ENCODE data around the gene MARK4.
"Not testable (repeated sequence)": the region's sequence is repeated elsewhere in the genome, so short reads cannot be mapped to it uniquely, and the experiment has no call there.

The MARK4 gene

DNA sequence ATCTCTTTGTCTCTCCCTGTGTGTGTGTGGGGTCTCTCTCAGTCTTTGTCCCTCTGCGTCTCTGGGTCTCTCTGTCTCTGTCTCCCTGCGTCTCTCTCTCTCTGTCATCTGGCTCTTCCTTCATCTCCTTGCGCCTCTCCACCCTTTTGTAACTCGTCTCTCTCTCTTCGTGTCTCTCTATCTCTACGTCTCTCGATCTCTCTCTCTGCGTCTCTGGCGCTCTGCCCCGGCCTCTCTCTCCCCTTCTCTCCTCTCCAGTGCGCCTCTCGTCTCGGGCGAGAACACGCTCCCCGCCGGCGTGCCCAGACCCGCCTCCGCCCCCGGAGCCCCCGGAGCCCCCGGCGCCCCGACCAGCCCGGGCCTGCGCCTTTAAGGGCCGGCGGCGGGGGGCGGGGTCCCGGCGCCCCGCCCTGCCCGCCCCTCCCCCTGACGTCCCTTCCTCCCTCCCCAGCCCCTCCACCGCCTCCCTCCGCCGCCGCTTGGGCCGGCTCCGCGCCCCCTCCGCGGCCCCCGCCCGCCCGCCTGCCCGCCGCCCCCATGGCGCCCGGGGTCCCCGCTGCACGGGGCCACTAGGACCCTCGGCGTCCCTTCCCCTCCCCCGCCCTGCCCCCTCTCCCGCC is at the start of gene MARK4:
Gene MARK4 (plus strand): TSS at position 440 of the 620 bp plus-strand sequence. CDS start 318 bp downstream, outside the sequence.
- DNase-seq, result peak; percentile 78

DNA sequence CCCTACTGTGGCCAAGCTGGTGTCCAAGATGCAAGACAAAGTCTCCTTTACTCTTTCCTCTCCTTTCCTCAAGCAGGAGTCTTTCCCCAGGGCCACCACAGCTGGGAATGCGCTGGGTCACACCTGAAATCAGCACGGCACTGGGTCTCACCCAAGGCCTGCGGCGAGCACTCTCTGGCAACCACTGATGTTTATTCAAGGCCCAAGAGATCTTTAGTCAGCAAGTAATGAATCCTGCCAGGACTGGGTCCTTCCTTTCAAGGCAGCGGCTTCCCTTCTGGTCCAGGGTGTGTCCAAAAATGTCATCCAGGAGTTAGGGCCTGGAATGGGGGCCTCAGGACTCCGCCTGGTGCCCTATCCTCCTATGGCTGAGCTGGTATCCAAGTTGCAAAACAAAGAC is 48.4 kb upstream of the MARK4 start:
- DNase-seq, result no peak

DNA sequence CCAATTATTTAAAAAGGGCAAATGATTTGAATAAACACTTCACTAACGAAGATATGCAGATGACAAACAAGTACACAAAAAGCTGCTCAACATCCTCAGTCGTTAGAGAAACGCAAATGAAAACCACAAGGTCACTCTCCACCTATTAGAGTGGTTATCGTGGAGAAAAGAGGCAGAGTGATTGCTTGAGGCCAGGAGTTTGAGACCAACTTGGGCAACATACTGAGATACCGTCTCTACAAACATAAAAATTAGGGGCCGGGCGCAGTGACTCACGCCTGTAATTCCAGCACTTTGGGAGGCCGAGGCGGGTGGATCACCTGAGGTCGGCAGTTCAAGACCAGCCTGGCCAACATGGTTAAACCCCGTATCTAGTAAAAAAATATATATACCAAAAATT is 45.3 kb upstream of the MARK4 start:
- DNase-seq, result no peak

DNA sequence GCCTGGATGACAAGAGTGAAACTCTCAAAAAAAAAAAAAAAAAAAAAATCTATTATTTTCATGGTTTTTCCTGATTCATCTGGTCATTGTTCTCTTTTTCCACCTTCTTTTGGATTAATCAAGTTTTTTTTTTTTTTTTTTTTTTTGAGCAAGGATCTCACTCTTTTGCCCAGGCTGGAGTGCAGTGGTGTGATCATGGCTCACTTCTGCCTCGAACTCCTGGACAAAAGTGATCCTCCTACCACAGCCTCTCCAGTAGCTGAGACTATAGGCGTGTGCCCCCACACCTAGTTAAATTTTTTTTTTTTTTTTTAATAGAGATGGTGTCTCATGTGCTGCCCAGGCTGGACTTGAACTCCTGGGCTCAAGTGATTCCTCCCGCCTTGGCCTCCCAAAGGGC is 44.7 kb upstream of the MARK4 start:
- DNase-seq, result no peak

DNA sequence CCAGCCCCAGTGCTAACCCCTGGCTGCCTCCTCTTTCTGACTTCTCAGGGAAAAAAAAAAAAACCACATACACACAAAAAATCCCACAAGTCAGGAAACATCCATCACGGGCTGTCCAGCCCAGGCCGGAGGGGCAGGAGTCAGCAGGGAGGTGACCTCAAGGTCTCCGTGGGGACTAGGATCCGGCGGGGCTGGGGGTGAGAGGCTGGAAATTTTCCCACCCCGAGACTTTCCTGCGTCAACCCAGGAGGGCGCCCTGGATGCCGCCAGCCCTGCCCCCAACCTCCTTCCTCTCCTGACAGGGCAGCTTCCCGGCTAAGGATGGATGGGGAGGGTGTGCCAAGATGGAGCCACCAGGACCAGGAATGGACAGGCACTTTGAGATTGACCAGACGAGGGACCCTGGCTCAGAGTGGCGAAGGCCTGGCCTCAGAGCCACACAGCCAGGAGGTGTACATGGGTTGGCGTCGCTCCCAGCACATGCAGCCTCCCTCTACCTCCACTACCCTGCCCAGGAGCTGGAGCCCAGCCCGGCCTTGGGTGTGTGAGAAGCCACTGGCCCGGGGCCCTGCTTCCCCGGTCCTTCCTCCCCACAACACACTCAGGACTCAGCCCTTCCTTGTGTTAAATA is 39.2 kb upstream of the MARK4 start:
- DNase-seq, result peak; percentile 35

DNA sequence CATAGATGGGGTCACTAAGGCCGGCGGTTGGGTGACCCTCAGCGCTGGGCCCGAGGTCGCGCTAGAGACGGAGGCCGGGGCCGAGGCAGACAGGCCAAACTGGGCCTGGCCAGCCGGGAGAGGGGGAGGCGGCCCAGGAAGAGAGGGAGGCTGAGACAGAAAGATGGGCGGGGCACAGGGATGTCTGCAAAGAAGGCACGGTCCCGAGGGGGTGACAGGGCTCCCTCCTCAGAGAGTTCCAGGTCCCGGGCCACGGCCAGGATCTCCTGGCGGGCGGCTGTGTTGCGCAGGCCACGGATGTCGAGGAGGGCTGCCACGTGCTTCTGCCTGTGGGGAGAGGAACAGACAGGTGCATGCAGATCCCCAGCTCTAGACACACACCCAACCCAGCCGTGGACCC is 38.0 kb upstream of the MARK4 start:
- no peak for DNase-seq

DNA sequence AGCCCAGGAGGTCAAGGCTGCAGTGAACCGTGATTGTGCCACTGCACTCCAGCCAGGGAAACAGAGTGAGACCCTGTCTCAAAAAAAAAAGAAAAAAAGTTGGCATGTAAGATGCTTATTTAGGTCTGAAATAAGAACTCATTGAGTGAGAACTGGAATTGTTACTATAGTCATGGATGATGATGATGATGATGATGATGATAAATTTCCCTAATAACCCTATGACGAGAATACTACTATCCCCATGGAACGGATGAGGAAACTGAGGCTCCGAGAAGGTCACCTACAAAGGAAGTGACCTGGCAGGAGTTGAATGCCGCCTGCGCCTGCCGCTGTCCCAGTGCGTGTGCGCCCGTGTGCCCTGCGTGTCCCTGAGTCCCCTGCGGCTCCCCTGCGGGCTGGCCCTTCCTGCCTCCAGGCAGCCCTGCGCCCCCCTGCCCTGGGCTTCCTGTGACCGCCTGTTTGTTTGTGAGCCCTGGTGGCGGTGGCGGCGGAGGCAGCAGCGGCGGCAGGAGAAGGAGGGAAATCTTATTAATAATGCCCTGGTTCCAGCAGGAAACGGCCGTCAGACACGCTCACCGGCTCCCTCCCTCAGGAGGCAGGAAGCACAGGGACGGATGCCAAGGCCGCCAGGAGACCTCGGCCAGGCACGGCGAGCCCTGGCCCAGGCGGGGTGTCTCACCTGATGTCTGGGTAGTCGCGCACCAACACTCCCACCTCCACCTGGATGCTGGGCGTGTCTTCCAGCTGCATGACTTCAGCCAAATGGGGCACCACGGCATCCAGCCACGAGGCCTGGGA is 35.5 kb upstream of the MARK4 start:
- peak; percentile 18 for DNase-seq

DNA sequence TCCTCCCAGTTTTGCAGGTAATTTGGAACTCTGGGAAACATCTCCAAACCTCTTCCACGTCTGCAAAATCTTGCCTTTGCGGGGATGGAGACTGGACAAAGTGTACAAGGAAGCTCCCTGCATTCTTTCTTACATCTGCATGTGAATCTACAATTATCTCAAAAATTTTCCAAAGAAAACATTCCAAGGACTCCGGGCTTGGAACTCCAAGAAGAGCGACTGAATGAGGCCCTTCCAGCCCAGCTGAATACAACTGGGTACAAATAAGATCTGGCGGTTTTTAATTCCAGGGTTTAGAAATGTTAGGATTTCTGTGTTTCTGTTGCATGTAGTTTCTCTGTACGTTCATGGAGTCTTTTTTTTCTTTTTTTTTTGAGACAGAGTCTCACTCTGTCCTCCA is 34.4 kb upstream of the MARK4 start:
- no peak for DNase-seq

DNA sequence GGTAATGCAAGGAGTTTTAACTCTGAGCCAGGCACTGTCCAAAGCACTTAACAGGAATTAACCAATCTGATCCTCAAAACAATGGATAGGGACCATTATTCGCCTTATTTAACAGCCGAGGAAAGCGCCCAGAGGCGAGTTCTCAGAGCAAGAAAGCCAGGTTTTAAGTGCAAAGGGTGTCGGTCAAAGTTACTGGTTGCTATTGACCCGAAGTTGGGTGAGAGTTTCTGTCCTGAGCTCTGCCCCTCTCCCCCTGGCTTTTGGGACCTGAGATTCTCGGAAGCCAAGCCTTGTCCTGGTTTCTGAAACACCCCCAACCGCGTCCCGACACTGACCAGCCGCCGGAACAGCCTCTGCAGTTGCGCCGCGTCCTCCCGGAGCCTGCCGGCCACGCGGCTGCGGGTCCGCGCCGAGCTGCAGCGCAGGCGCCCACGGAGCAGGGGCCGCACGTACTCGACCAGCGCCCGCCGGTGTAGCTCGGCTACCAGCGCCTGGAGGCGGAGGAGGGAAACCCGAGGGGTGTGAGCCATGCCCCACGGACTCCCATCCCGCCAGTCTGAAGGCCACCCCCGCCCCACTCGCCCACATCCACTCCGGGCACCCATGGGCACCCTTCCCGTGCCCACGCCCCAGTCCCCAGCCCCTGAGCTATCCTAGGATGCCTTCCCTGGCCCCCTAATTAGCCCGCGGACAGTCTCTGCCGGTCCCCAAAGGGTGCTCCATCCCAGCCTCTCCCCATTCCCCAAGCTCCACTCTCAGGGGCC is 33.7 kb upstream of the MARK4 start:
- DNase-seq, result no peak

DNA sequence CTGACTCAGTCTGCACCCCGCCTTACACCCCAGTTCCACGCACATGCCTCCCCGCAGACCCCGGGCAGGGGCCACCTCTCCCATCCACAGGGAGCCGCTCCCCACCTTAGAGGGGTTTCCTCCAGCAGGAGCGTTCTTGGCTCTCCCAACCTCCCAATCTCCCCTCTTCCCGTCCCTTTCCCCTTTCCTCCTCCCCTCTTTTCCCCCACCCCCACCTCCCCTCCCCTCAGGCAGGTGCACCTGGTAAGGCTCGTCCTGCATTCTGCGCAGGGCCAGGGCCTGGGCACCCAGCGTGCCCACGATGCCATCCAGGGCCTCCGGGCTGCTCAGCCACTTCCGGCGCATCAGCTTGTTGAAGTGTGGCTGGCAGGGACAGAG is 33.1 kb upstream of the MARK4 start:
- DNase-seq, result no peak

DNA sequence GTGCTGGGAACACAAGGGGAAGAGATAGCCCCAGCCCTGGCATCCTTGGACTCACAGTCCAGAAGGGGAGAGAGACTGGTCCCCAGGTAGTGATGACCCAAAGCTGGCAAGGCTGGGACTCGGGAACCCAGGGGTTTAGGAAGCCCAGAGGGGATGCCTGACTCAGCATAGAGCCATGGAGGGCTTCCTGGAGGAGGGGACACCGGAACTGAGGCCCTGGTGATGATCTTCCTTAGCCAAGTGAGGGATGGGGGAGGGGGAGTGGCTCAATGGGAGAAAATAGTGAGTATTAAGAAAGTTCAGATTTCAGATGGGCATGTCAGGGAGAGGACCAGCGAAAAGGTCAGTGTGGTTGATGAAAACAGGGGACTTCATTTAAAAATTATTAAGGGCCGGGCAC is 32.6 kb upstream of the MARK4 start:
- no peak for DNase-seq

DNA sequence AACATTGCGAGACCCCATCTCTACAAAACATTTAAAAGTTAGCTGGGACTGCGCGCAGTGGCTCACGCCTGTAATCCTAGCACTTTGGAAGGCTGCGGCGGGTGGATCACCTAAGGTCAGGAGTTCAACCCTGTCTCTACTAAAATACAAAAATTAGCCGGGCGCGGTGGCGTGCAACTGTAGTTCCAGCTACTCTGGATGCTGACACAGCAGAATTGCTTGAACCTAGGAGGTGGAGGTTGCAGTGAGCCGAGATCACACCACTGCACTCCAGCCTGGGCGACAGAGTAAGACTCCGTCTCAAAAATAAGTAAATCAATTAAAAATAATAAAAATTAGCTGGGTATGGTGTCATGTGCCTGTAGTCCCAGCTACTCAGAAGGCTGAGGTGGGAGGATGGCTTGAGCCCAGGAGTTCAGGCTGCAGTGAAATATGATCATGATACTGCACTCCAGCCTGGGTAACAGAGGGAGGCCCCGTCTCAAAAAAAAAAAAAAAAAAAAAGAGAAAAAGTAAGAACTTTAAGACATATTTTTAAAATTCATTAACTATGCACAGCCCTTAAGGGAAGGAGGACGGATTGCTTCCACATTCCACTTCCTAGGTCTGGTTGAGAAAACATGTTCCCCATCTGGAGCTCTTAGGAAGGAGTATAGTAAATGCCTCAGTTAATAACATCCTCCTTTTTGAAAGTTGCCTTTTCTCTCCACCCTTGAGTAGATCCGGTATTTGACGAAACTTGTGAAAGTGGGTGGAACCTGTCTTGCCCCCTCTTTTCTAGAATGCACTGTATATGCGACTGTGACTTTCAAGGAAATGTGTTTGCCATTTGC is 31.9 kb upstream of the MARK4 start:
- no peak for DNase-seq

DNA sequence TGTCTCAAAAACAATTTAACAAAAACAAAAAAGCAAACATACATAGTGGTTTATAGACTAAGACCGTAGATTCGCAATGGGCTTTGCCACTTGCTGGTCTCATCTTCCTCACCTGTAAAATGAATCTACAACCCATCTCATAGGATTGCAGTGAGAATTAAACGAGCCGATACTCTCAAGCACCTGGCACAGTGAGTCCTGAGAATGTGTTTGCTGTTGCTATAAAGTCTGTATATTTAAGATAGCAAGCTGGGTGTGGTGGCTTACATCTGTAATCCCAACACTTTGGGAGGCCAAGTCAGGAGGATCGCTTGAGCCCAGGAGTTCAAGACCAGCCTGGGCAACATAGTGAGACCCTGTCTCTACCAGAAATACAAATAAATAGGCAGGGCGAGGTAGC is 28.3 kb upstream of the MARK4 start:
- DNase-seq, result no peak

DNA sequence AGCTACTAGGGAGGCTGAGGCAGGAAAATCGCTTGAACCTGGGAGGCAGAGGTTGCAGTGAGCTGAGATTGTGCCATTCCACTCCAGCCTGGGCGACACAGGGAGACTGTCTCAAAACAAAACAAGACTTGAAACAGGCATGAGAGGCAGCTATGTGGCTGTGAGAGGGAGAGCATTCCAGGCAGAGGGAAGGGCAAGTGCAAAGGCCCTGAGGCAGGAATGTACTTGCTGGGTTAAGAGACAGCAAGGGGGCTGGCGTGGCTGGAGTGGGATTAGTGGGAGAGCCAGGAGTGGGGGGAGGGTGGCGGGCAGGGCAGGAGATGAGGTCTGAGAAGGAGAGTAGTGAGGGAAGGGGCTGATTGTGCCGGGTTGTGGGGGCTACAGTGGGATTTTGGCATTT is 27.2 kb upstream of the MARK4 start:
- no peak for DNase-seq

DNA sequence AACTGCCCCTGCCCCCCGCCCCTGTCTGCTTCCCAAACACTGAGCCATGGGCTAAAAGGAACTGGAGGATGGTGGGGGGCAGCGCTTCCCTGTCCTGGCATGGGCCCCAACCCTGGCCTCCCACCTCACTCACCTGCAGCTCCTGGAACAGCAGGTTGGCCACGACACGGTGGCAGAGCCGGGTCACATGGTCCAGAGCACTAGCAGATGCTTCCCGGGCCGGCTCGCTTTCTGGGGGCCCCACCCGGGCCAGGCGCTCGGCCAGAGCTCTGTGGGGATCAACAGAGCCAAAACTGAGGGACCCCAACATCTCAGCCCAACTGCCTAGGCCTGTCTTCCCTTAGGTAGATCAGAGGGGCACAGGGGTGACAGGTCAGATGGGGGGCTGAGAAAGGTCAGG is 26.4 kb upstream of the MARK4 start:
- DNase-seq, result no peak

DNA sequence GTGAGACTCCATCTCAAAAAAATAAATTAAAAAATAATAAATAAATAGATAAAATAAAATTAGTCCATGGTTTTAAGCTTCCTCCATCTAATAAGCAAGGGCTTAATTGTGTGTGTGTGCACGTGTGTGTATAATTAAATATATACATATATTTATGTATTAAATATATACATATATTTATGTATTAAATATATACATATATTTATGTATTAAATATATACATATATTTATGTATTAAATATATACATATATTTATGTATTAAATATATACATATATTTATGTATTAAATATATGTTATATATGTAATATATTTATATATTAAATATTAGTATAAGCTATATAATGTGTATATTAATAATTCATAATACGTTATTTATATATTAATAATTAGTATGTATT is 22.0 kb upstream of the MARK4 start:
- DNase-seq, result not testable (repeated sequence)

DNA sequence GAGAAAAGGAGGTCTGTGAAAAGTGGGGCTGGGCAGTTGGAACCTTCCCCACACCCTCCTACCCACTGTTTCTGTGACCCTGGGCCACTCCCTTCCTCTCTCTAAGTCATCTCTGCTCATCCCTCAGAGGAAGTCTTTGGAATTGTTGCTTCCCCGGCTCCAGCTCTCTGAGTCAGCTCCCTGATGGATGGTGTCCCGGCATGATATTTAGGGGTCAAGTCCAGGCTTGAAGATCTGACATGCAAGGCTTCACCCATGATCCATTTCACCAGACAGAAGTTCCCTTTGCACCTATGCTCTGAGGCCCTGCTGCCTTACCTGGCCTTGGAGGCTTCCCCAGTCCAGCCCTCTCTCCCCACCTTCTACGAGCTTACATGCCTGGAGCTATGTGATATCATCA is 19.2 kb upstream of the MARK4 start:
- DNase-seq, result no peak

DNA sequence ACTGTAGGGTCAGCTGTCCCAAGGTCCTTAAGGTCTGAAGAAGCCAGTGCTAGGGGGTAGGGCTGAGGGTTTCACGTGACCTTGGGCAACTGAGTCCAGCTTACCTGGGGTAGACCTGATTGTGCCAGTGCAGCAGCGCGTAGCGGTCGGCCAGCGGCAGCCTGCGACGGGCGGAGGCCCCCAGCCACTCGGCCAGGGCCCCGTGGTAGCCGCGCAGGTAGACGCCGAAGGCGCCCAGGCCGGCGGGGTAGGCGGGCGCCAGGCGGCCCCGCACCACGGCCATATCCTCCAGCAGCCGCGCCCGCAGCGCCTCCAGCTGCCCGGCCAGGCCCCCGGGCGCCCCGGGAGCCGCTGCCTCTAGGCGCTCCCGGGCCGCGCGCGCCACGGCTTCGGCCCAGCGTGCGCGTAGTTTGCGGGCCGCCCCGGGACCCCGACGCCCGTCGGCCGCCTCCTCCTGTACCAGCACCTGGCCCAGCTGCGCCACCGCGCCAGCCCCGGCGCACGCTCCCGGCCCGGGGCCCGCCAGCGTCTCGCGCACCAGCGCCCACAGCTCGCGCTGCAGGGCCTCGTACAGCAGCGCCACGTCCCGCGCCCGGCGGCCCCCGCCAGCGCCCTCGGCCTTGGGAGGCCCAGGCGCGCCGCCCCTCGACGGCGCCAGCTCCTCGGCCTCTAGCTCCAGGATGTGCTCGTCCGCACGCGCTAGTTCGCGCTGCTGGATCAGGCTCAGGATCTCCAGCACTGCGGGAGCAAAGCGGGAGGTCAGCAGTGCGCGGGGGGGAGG is 16.8 kb upstream of the MARK4 start:
- no peak for DNase-seq

DNA sequence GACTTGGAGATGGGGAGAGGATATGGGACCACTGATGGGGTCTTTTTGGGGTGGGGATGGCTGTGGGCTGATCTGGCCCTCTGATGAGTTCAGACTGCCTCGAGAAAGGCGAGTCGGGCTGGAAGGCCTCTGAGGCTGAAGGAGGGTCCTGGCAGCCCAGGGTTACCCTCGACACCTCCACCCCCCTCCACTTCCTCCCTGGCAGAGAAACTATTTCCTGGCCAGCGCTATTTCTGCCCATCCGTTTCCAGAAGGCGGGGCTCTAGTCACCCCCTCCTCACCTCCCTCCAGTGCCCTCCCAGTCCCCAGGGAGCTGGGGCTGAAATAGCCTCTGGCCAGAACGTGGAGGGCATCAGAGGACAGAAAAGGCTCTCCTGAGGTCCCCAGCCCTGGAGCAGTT is 15.6 kb upstream of the MARK4 start:
- DNase-seq, result no peak

DNA sequence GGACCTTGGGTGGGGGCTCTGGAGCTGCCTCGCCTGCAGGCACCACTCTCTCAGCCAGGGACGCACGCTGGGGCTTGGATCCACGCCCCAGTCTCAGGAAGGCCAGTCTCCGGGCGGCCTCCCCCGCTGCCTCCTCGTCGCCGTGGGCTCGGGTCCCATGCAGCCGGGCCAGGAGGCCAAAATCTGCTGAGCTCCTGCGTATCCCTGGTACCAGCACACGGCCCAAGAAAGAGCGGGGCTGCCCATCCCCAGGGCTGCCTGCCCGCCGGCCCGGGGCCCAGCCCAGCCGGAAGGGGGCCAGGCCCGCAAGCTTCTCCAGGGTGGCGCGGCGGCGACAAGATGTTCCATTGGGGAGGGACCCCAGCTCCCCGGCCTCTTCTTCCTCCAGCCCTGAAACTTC is 12.5 kb upstream of the MARK4 start:
- DNase-seq, result no peak

DNA sequence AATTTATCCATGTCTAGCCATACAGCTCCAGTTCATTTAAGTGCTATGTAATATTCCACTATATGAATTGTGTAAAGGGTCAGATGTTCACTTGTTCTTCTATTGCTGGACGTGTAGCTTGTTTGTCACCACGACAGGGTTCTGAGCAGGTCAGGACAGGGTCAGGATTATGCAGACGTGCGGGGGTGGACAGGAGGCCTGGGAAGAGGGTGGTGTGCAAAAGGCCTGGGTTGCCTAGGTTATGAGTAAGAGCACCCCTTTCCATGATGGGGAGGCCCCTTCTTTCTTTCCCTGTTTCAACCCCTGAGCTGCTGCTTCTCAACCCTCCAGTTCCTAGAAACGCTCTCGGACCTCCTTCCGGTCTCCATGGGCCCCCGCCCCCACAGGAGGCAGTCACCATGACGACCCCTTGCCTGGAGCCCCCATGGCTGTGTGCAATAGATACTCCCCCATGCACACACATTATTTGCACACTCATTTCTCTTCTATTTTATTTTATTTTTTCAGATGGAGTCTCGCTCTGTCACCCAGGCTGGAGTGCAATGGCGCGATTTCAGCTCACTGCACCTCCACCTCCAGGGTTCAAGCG is 7.8 kb upstream of the MARK4 start:
- DNase-seq, result no peak
